AG09309 (cell line): Measurements from ENCODE around the gene MED13L.

Experiments
- DNase-seq: peaks from one replicate; pipeline ENCODE4 v3.0.0-alpha.2; 2010; ENCODE audit warnings: low read depth
- H3K4me3 ChIP-seq: 2 replicates; pipeline ENCODE4 v1.5.1; 2011; ENCODE audit warnings: mild to moderate bottlenecking, low read depth, low read length, moderate library complexity; ENCODE audit not compliant: control insufficient read depth
- TF ChIP-seq, protein P1 (sequence below): IDR thresholded peaks from 2 replicates; pipeline ENCODE4 v1.5.1; 2011; ENCODE audit warnings: mild to moderate bottlenecking, low read depth, low read length, inconsistent platforms; ENCODE audit not compliant: insufficient read depth, control insufficient read depth; ENCODE audit errors: missing control alignments

Gene MED13L

DNA sequence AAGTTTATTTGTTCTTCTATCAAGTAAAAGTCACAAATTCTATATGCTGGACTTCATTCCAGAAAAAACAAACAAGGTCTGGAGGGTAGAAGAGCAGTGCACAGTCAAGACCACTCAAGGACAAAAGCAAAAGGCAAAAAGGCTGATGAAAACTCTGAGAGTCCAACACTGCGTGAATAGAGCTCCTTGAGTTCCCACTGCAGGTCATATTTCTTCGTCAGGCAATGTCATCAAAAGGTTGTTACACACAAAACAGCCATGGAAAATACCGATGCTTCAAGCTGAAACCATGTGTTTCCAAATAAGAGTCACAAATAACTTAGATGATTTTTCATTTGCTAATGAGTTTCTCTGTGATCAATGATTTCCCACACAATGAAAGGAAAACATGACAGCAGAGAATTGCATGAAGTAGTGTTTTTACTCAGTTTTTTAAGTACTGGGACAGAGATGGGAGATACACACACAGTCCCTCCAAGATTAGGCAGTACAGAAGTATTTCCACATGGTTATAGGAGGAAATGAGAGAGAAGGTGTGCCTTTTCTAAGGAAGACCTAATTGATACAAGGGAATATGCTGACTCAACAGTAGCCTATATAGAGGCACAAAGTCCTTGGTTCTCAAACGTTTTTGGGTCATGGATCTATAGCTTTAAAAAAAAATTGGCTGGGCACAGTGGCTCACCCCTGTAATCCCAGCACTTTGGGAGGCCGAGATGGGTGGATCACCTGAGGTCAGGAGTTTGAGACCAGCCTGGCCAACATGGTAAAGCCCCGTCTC lies 177.7 kb downstream of the MED13L start:
- TF ChIP-seq, protein P1, sequence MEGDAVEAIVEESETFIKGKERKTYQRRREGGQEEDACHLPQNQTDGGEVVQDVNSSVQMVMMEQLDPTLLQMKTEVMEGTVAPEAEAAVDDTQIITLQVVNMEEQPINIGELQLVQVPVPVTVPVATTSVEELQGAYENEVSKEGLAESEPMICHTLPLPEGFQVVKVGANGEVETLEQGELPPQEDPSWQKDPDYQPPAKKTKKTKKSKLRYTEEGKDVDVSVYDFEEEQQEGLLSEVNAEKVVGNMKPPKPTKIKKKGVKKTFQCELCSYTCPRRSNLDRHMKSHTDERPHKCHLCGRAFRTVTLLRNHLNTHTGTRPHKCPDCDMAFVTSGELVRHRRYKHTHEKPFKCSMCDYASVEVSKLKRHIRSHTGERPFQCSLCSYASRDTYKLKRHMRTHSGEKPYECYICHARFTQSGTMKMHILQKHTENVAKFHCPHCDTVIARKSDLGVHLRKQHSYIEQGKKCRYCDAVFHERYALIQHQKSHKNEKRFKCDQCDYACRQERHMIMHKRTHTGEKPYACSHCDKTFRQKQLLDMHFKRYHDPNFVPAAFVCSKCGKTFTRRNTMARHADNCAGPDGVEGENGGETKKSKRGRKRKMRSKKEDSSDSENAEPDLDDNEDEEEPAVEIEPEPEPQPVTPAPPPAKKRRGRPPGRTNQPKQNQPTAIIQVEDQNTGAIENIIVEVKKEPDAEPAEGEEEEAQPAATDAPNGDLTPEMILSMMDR, result no peak
- H3K4me3 ChIP-seq, result no peak overlapping the region
- DNase-seq, result no peak

DNA sequence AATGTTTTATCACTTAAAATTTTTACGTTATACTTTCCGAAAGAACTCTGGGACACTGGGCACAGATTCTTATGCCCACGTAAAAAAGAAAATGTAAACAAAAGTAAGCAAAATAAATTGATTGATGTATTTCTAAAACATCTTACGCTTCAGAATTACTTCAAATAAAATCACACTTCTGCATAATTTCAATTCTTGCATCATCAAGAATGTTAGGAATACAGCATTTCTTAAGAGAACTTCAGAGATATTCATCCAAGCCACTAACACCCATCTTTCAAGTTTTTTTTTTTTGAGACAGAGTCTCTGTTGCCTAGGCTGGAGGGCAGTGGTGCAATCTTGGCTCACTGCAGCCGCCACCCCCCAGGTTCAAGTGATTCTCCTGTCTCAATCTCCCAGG lies 180.6 kb downstream of the MED13L start:
- H3K4me3 ChIP-seq, result no peak overlapping the region
- TF ChIP-seq, protein P1, result no peak
- no peak for DNase-seq

DNA sequence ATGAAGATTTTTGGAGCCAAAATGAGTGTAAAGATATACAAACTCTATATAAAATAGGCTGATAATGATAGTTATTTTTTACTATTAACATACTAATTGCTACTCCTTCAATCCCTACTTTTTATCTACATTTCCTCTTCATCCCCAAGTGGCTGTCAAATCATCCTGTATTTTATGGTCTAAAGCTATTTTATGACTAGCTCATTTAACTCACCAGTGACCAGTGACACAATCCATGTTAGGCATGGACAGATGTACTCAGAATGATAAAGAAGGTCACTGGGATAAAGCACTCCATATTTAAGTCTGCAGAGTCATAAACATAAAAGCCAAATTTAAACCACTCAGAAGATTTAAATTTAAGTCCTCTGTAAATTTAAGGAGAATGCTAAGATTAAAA lies 183.0 kb downstream of the MED13L start:
- H3K4me3 ChIP-seq, result no peak overlapping the region
- no peak for DNase-seq
- TF ChIP-seq, protein P1, result no peak

DNA sequence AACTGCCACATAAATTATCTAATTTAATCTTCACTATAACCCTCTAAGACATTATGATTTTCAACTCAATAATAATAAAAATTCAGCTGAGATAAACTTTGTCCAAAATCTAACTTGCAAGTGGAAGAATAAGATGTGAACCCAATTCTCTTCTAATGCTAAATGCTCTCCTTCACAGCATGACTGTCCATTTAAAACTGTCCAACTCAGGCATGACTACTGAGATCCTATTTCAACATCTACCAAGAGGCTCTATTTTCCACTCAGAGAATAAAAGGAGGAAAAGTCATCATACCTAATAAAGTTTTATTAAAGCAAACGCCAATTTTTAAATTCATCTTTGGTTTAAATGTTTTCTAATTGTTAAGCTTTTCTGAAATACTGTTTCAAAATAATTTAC lies 183.6 kb downstream of the MED13L start:
- H3K4me3 ChIP-seq, result no peak overlapping the region
- DNase-seq, result no peak
- TF ChIP-seq, protein P1, result no peak

DNA sequence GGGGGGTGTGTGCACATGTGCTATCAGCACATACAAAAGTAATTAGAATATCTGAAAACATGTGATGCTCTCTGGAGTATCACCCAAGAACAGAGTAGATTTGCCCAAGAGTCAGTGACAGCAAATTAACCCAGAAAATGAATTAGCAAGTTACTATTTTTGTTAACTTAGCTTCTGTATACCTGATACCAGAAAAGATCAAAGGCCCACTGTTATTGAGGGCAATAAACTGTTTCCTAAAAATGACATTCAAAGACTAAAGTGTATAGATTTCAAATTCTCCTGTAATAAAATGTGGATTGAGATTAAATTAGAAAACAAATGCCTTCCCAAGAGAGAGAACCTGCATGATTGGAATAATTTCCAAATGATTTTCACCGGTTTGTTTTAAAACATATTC lies 184.7 kb downstream of the MED13L start:
- TF ChIP-seq, protein P1, result no peak
- no peak for DNase-seq
- no peak overlapping the region for H3K4me3 ChIP-seq

DNA sequence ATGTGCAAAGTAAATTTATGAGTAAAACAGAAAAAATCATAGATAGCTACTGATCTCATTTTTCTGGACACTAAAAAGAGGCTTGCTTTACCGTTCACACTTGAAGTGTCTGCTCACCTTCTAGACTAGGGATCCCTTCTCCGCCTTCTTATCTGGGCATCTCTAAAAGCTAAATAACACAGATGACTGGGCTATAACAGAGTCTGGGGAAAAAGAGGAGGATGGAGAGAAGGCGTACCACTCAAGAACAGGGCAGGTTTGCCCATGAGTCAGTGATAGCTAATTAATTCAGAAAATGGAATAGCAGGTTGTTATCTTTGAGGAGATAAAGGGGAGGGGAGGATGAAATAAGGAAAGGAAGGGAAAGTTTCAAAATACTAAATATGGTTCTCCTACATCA lies 185.3 kb downstream of the MED13L start:
- TF ChIP-seq, protein P1, result no peak
- no peak for DNase-seq
- no peak overlapping the region for H3K4me3 ChIP-seq
